Heart right ventricle (tissue), 16 donors: ENCODE results near the gene FAM120B. TPM values are rescaled to one million over a fixed set of nuclear protein-coding genes. Genes with fewer than 3 reads are reported as not detected.
A peak's percentile ranks its signal among the peaks of the same experiment; 100 is the strongest.

Experiments used
- ATAC-seq, 8 donors: fragments of 200-7000 bp; cut with Tn5 transposase; one replicate each; pipeline ENCODE4 v1.9.1; 2020; ENCODE audit warnings: mild to moderate bottlenecking in 8 of 8, moderate library complexity in 8 of 8, moderate number of reproducible peaks in 1 of 8
- DNase-seq, 2 donors: peaks; one replicate each; pipeline ENCODE4 v3.0.0-alpha.2; 2020
- H3K27ac ChIP-seq, 10 donors: fragments of 200-600 bp; sonication (generic) in 2 of 10; one replicate each; pipeline versions ENCODE4 v1.5.0 to v1.8.0; 2020 to 2022; ENCODE audit warnings: mild to moderate bottlenecking in 3 of 10
- H3K27me3 ChIP-seq, 7 donors: fragments of 200-600 bp; one replicate each; pipeline ENCODE4 v1.8.0; 2021 to 2022; ENCODE audit warnings: mild to moderate bottlenecking in 2 of 7
- H3K36me3 ChIP-seq, 9 donors: fragments of 200-600 bp; sonication (generic) in 1 of 9; one replicate each; pipeline versions ENCODE4 v1.5.0 to v1.8.0; 2020 to 2022; ENCODE audit warnings: mild to moderate bottlenecking in 2 of 9
- H3K4me1 ChIP-seq, 9 donors: fragments of 200-600 bp; sonication (generic) in 1 of 9; one replicate each; pipeline versions ENCODE4 v1.5.0 to v1.8.0; 2020 to 2022; ENCODE audit warnings: mild to moderate bottlenecking in 4 of 9
- H3K4me3 ChIP-seq, 10 donors: fragments of 200-600 bp; sonication (generic) in 2 of 10; one replicate each; pipeline versions ENCODE4 v1.5.0 to v1.8.0; 2020 to 2022; ENCODE audit warnings: mild to moderate bottlenecking in 7 of 10, moderate library complexity in 2 of 10
- H3K9me3 ChIP-seq, 11 donors: fragments of 200-600 bp in 10 of 11; sonication (generic) in 2 of 11; one replicate each; pipeline versions ENCODE4 v1.5.0 to v1.8.0; 2013 to 2022; ENCODE audit warnings: mild to moderate bottlenecking in 2 of 11, control low read depth in 1 of 11, moderate library complexity in 1 of 11
- WGBS, 2 donors: extraction: QIAGEN DNeasy Blood & Tissue Kit; methylation state at CpG; one replicate each; pipeline ENCODE4 v1.1.7; 2013; ENCODE audit warnings: inconsistent platforms in 1 of 2; 5-methylcytosine and 5-hydroxymethylcytosine counted together
- intact Hi-C, 10 donors: fragments of 100-400 bp; cut with DNase I; formaldehyde crosslinking; loops; one replicate each; pipeline versions ENCODE4 v1.11.1 to v1.14.2; 2022
- polyA plus RNA-seq, 2 donors: library from polyadenylated mRNA; stranded (reverse); fragments of 200-250 nt; gene quantifications; one replicate each; pipeline ENCODE4 v1.2.3, GENCODE V29; 2013
- total RNA-seq, 10 donors: library from RNA; stranded (reverse); fragmentation: NEBNext Ultra II Directional in 3 of 10; extraction: Animal tissue kit (Norgen Biotek cat#: 25700) in 3 of 10; gene quantifications; one replicate each; pipeline versions ENCODE4 v1.2.1 to v1.2.4, GENCODE V29; 2021 to 2023
- TF ChIP-seq, protein P1 (sequence below), 9 donors: fragments of 200-600 bp; sonication (generic) in 2 of 9; IDR thresholded peaks; one replicate each; pipeline versions ENCODE4 v1.5.0 to v1.8.0; 2021 to 2022; ENCODE audit warnings: antibody characterized with exemption in 9 of 9, mild to moderate bottlenecking in 5 of 9, moderate library complexity in 1 of 9
- donor health status: Arrhythmogenic right ventricular cardiomyopathy.
- donor health status: ischemic (EF 13 %, LVEDD 7.1; RV severe dilation, severe dysfunction).
- donor health status: healthy with polysubstance abuse.
- donor health status: DM: no; HTN: yes; CAD: no.
- donor health status: DM: no; HTN: no; CAD: no.
- donor health status: ischemic (EF 25% LVEDD 6.9; RV normal size, moderate dysfunction).
- donor health status: ischemic (EF 25% LVEDD 5.7; RV mildly dilated, moderate dysfunction).
- donor health status: healthy.
- donor health status: DM: yes; HTN: yes; CAD: no.
- donor health status: Ischemic cardiomyopathy.
- donor health status: ischemic (EF 35%, LVEDD 5.7; RV mildly dilated, moderate dysfunction).
- donor health status: nonischemic (EF 11% LVEDD 7.7; RV severe dilation, severe dysfunction).
- donor health status: DM: yes; HTN: yes; CAD: no.
- donor health status: PGD.
- donor health status: ischemic (EF 29% LVEDD 5.4; RV normal size, mild dysfunction).
- donor health status: nonischemic (EF 23%, LVEDD 6.1; RV moderate dilation, normal function).

Gene FAM120B
- total and polyA plus RNA-seq, 12 donors: 7.7 to 31.0 (median 23.9) TPM

DNA sequence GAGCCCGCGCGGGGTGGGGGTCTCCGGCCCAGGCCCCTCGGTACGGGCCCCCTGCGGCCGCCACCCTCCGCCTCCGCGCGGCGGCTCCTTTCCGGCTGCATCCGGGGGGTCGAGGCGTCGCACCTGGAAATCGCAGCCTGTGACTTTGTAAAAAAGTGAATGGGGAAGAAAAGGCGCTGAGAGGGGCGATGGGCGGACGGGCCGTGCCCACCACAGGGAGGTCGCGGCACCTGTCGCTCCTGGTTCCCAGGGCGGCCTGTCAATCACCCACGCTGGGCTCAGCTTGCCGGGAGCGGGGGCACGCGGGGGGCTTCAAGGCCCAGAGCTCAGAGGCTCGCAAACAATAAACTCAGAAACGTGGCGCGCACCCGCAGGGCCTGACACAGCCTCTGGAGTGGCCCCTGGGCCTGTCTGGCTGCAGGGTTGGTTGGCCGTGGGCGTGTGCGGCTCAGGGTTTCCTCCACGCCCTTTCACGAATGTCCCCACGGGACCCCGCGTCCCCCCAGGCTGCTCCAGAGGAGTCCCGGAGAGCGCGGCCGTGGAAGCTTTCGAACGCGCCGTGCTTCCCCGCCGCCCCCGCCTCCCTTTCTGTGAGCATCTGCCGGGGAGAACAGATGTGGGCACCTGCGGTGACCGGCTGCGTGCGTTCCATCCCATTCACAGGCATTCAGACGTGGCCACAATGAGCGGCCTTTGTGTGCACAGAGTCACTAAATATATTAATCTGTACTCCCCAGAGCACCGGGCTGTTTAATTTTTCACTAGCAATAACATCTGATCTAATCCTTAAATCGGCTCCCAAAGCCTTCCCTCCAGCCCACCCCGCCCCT is 9.6 kb upstream of the FAM120B start:
- ATAC-seq (peak in 1 of 8 donors; percentile 7), DNase-seq (no peak)
- Histone ChIP-seq H3K27me3 (peaks cover 11 to 85% (median 30%) of the 10 kb centered on the region in 7 donors), H3K27ac (no peak overlapping the region), H3K9me3 (no peaks in the 10 kb centered on the region), H3K4me1 (peaks cover 23 to 43% (median 33%) of the 10 kb centered on the region in 9 donors), H3K36me3 (no peaks in the 10 kb centered on the region), H3K4me3 (peak overlapping the region in 3 of 10 donors; percentile 12 to 56 (median 44))
- intact Hi-C loops: loop anchor here in 5 of 10 donors (5.0 to 10.0 kb wide), 7 partner anchors 228 to 502 kb away; no protein-coding TSS in a partner anchor
- TF ChIP-seq, protein P1, sequence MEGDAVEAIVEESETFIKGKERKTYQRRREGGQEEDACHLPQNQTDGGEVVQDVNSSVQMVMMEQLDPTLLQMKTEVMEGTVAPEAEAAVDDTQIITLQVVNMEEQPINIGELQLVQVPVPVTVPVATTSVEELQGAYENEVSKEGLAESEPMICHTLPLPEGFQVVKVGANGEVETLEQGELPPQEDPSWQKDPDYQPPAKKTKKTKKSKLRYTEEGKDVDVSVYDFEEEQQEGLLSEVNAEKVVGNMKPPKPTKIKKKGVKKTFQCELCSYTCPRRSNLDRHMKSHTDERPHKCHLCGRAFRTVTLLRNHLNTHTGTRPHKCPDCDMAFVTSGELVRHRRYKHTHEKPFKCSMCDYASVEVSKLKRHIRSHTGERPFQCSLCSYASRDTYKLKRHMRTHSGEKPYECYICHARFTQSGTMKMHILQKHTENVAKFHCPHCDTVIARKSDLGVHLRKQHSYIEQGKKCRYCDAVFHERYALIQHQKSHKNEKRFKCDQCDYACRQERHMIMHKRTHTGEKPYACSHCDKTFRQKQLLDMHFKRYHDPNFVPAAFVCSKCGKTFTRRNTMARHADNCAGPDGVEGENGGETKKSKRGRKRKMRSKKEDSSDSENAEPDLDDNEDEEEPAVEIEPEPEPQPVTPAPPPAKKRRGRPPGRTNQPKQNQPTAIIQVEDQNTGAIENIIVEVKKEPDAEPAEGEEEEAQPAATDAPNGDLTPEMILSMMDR (IDR thresholded peaks at IDR 0.05): no peak
- 19 to 31% methylated on average over 67 of the region's 67 CpGs for WGBS, 2 donors

DNA sequence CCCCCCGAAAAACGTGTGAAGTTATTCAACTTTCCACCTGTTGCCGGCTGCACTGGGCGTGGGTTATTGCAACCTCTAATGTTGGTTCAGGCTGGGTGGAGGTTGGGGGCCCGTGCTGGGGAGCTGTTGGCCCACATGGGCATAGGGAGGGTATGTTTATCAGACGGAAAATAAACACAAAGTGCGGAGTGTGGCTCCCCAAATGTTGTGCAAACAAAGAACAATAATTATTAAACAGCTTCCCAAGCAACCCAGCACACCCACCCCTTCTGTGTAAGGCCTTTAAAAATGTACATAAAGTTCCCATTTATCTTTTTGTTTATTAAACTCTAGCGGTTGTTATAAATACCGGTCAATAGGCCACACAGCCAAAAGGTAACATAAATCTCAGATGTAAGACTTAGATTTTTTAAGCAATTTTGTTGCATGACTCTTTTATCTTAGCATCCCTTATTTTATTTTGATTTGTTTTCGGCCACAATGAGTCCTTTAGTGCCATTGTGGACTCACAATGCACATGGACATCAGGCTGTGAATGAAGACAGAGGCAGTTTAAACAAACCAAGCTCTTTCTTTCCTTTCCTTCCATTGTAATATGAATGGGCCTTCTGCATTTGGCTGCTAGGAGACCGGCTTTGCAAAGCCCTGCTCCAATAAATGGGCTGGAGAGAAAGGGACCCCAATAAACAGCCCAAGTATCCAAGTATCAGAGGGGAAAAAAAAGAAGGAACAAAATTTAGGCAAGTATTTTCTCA is 8.8 kb upstream of the FAM120B start:
- Histone ChIP-seq H3K4me3 (no peak overlapping the region), H3K9me3 (no peaks in the 10 kb centered on the region), H3K27ac (no peak overlapping the region), H3K4me1 (peaks cover 15 to 35% (median 25%) of the 10 kb centered on the region in 9 donors), H3K27me3 (peaks cover 11 to 77% (median 27%) of the 10 kb centered on the region in 7 donors), H3K36me3 (no peaks in the 10 kb centered on the region)
- ATAC-seq (no peak), DNase-seq (no peak)
- TF ChIP-seq, protein P1 (IDR thresholded peaks at IDR 0.05): no peak
- 71 to 75% methylated on average over 11 of the region's 11 CpGs for WGBS, 2 donors
- intact Hi-C loops: loop anchor here in 5 of 10 donors (5.0 to 10.0 kb wide), 7 partner anchors 227 to 503 kb away; no protein-coding TSS in a partner anchor

DNA sequence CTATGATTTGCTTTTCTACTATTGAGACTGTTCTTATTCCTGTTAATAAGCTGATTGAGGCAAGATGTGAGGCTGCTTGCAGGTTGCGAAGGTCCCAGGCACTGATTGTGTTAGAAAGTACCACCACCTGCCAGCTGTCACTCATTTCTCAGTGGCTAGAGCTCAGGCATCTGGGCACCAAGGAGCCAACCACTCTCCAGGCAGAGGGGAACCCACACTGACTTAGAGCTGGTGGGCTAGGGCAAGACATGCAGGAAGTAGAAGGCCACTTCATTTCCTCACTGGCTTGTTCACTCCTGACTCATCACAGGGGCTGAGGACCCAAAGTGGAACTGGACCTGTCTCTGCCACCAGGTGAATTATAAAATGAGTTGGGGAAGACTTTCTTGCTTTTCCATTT is 7.9 kb upstream of the FAM120B start:
- WGBS, 2 donors: 94 to 100% methylated on average over 1 of the region's 1 CpG
- intact Hi-C loops: loop anchor here in 5 of 10 donors (5.0 to 10.0 kb wide), 7 partner anchors 226 to 504 kb away; no protein-coding TSS in a partner anchor
- DNase-seq: no peak
- Histone ChIP-seq H3K9me3 (no peaks in the 10 kb centered on the region), H3K27me3 (peaks cover 11 to 68% (median 26%) of the 10 kb centered on the region in 7 donors), H3K4me1 (peaks cover 15 to 31% (median 23%) of the 10 kb centered on the region in 9 donors), H3K36me3 (no peaks in the 10 kb centered on the region), H3K4me3 (no peak overlapping the region), H3K27ac (no peak overlapping the region)
- no peak for ATAC-seq
- TF ChIP-seq, protein P1 (IDR thresholded peaks at IDR 0.05): no peak

DNA sequence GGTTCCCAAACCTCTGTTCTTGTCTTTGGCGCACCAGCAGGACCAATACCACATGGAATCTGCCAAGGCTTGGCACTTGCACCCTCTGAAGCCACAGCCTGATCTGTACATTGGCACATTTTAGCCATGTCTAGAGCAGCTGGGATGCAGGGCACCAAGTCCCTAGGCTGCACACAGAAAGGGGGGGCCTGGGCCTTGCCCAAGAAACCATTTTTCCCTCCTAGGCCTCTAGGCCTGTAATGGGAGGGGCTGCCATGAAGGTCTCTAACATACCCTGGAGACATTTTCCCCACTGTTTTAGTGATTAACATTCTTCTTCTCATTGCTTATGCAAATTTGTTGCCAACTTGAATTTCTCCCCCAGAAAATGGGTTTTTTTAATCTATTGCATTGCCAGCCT is 5.4 kb upstream of the FAM120B start:
- DNase-seq (no peak), ATAC-seq (no peak)
- peaks cover 5 to 43% (median 12%) of the 10 kb centered on the region in 7 donors for H3K27me3 ChIP-seq
- H3K4me3 ChIP-seq: no peak overlapping the region
- intact Hi-C loops: loop anchor here in 2 of 10 donors (10.0 kb wide), 1 partner anchor 224 kb away; no protein-coding TSS in a partner anchor
- H3K4me1 ChIP-seq: peaks cover 11 to 25% (median 17%) of the 10 kb centered on the region in 9 donors
- H3K27ac ChIP-seq: no peak overlapping the region
- H3K9me3 ChIP-seq: no peaks in the 10 kb centered on the region
- H3K36me3 ChIP-seq: no peaks in the 10 kb centered on the region
- 89 to 98% methylated on average over 1 of the region's 1 CpG for WGBS, 2 donors
- TF ChIP-seq, protein P1 (IDR thresholded peaks at IDR 0.05): no peak
